ENCODE data around the gene SPIRE1. TPM values are rescaled to one million over a fixed set of nuclear protein-coding genes. Genes with fewer than 3 reads are reported as not detected.

The SPIRE1 gene
- total RNA-seq, 1 experiment from 2014 or later: 16.6 TPM

DNA sequence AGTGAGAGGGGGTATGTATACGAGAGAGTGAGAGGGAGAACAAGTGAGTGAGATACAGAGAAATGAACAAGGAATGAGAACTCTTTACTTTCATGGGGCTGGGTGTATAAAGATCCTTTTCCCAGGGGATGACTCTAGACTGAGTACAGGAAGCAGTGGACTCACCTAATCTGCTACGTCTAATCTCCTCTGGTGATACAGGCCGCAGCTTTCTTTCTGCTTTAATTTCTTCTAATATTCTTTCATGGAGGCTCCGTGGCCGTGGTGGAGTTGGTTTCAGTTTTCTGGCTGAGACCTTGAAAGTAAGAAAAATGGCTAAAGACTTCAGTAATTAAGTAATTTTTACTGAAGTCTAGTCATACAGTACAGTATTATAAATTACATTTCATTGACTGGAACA lies 165.0 kb downstream of the SPIRE1 start:
- Histone ChIP-seq H3K18ac (ENCODE audit: insufficient read length, low read depth, low read length) (no peak overlapping the region), H2BK12ac (ENCODE audit: insufficient read length, low read depth, low read length) (no peak overlapping the region), H4K8ac (replicated peaks; ENCODE audit: insufficient read length, low read depth, low read length) (no peak overlapping the region), H2BK5ac (ENCODE audit: insufficient read length, low read length) (no peak overlapping the region), H3K23ac (ENCODE audit: insufficient read length, low read depth, low read length) (no peak overlapping the region), H3T11ph (ENCODE audit: low read length) (no peak overlapping the region), H3K9ac (ENCODE audit: extremely low read depth, insufficient read length, low read length) (no peak overlapping the region), H4K20me1 (ENCODE audit: control insufficient read depth, insufficient read depth, insufficient read length) (no peaks in the 10 kb centered on the region), H3K4ac (ENCODE audit: low read depth, low read length) (no peak overlapping the region), H2BK15ac (ENCODE audit: low read depth, low read length) (no peak overlapping the region), H3K79me1 (ENCODE audit: insufficient read depth, low read depth, low read length, poor library complexity, severe bottlenecking) (no peaks in the 10 kb centered on the region), H3K9me3 (ENCODE audit: control insufficient read depth, low read depth, low read length) (no peaks in the 10 kb centered on the region), H2BK20ac (ENCODE audit: low read depth, low read length, poor library complexity, severe bottlenecking) (no peak overlapping the region), H4K91ac (ENCODE audit: insufficient read length, low read depth, low read length) (no peak overlapping the region), H3K79me2 (ENCODE audit: insufficient read depth, low read length) (no peaks in the 10 kb centered on the region), H3K56ac (ENCODE audit: insufficient read length, low read depth, low read length) (no peak overlapping the region), H2BK120ac (ENCODE audit: low read depth, low read length, poor library complexity, severe bottlenecking) (no peak overlapping the region), H3K14ac (ENCODE audit: insufficient read depth, low read length) (no peak overlapping the region), H2AFZ (ENCODE audit: low read length) (no peak overlapping the region), H3K4me2 (ENCODE audit: insufficient read depth, insufficient read length, low read length) (no peak overlapping the region), H3K27ac (ENCODE audit: insufficient read length, low read depth, low read length) (no peak overlapping the region), H3K4me1 (ENCODE audit: insufficient read depth, low read length) (no peaks in the 10 kb centered on the region), H2AK5ac (ENCODE audit: insufficient read length, low read length) (no peak overlapping the region), H3K27me3 (ENCODE audit: insufficient read depth, low read length) (no peaks in the 10 kb centered on the region), H4K5ac (ENCODE audit: insufficient read length, low read depth, low read length) (no peak overlapping the region), H3K23me2 (ENCODE audit: insufficient read length, low read depth, low read length, poor library complexity, severe bottlenecking) (no peaks in the 10 kb centered on the region)
- TF ChIP-seq CTCF (conservative IDR thresholded peaks at IDR 0.05): no peak
- Mint-ChIP-seq H3K36me3 (ENCODE audit: insufficient read depth in 1 of 3, low read depth in 3 of 3) (peaks cover 0 to 9% (median 2%) of the 10 kb centered on the region in 3 experiments; a peak in 4 of 7 replicates), H3K9me3 (no peaks in the 10 kb centered on the region), H3K27me3 (ENCODE audit: low read depth) (no peaks in the 10 kb centered on the region), H3K27ac (no peak overlapping the region), H3K4me1 (no peaks in the 10 kb centered on the region), H3K4me3 (no peak overlapping the region)
- no peak for DNase-seq
- 100% methylated on average over 1 of the region's 5 CpGs for WGBS (ENCODE audit: extremely low coverage, insufficient read length, low lambda C conversion rate)

Data from H9 (cell line).